Nephron (organoid): ENCODE data around the gene ABLIM1.

ENCODE experiments used
- H3K27ac Mint-ChIP-seq, 3 experiments: 2 replicates each; pipeline ENCODE4 v1.8.0; 2020; ENCODE audit warnings: mixed read lengths in 3 of 3, mild to moderate bottlenecking in 2 of 3, moderate library complexity in 1 of 3
- H3K27me3 Mint-ChIP-seq: 2 replicates; pipeline ENCODE4 v1.8.0; 2021; ENCODE audit warnings: low read depth, mild to moderate bottlenecking, moderate library complexity, mixed read lengths
- H3K36me3 Mint-ChIP-seq: 2 replicates; pipeline ENCODE4 v1.8.0; 2020; ENCODE audit warnings: low read depth, mixed read lengths
- H3K4me1 Mint-ChIP-seq: 2 replicates; pipeline ENCODE4 v1.8.0; 2020; ENCODE audit warnings: mixed read lengths
- H3K4me3 Mint-ChIP-seq, 3 experiments: 2 replicates each; pipeline ENCODE4 v1.8.0; 2020; ENCODE audit warnings: mild to moderate bottlenecking in 3 of 3, mixed read lengths in 3 of 3, moderate library complexity in 2 of 3
- H3K9me3 Mint-ChIP-seq: 2 replicates; pipeline ENCODE4 v1.8.0; 2020; ENCODE audit warnings: mixed read lengths
- CTCF ChIP-seq, 3 experiments: fragments of 200-600 bp; sonication (generic); IDR thresholded peaks; one replicate each; pipeline ENCODE4 v1.5.0; 2021; ENCODE audit warnings: antibody characterized with exemption in 3 of 3; ENCODE audit not compliant: unreplicated experiment in 3 of 3

Gene ABLIM1

GRCh38 chr10:114516356-114516755 is 141.7 kb downstream of the ABLIM1 start:
- no peak for TF ChIP-seq CTCF (IDR thresholded peaks at IDR 0.05; ENCODE audit: unreplicated experiment in 3 of 3)
- H3K36me3 Mint-ChIP-seq, result no peaks in the 10 kb centered on the region
- no peaks in the 10 kb centered on the region for H3K9me3 Mint-ChIP-seq
- H3K27me3 Mint-ChIP-seq, result no peaks in the 10 kb centered on the region
- peak overlapping the region; percentile 40 to 91 (median 42) for H3K27ac Mint-ChIP-seq
- no peak overlapping the region for H3K4me3 Mint-ChIP-seq
- peaks cover 51% of the 10 kb centered on the region for H3K4me1 Mint-ChIP-seq

- Mint-ChIP-seq H3K27ac (peak overlapping the region; percentile 11 to 91 (median 76)), H3K9me3 (no peaks in the 10 kb centered on the region), H3K27me3 (no peaks in the 10 kb centered on the region), H3K4me1 (peaks cover 48% of the 10 kb centered on the region), H3K4me3 (no peak overlapping the region), H3K36me3 (no peaks in the 10 kb centered on the region)
- TF ChIP-seq CTCF (IDR thresholded peaks at IDR 0.05; ENCODE audit: unreplicated experiment in 3 of 3), result no peak
Measured at GRCh38 chr10:114515298-114515914, 142.7 kb downstream of the ABLIM1 start.

GRCh38 chr10:114513381-114513792 is 144.7 kb downstream of the ABLIM1 start:
- peak overlapping the region; percentile 3 to 88 (median 18) for H3K27ac Mint-ChIP-seq
- H3K4me1 Mint-ChIP-seq, result peaks cover 34% of the 10 kb centered on the region
- no peaks in the 10 kb centered on the region for H3K9me3 Mint-ChIP-seq
- no peak overlapping the region for H3K4me3 Mint-ChIP-seq
- no peak for TF ChIP-seq CTCF (IDR thresholded peaks at IDR 0.05; ENCODE audit: unreplicated experiment in 3 of 3)
- no peaks in the 10 kb centered on the region for H3K27me3 Mint-ChIP-seq
- peaks cover 12% of the 10 kb centered on the region for H3K36me3 Mint-ChIP-seq

GRCh38 chr10:114511881-114512280 is 146.2 kb downstream of the ABLIM1 start:
- TF ChIP-seq CTCF (IDR thresholded peaks at IDR 0.05; ENCODE audit: unreplicated experiment in 3 of 3), result no peak
- Mint-ChIP-seq H3K4me1 (peaks cover 25% of the 10 kb centered on the region), H3K9me3 (no peaks in the 10 kb centered on the region), H3K4me3 (no peak overlapping the region), H3K36me3 (peaks cover 12% of the 10 kb centered on the region), H3K27ac (peak overlapping the region; percentile 26 to 84 (median 44)), H3K27me3 (no peaks in the 10 kb centered on the region)

- no peak for TF ChIP-seq CTCF (IDR thresholded peaks at IDR 0.05; ENCODE audit: unreplicated experiment in 3 of 3)
- H3K4me3 Mint-ChIP-seq, result no peak overlapping the region
- no peaks in the 10 kb centered on the region for H3K27me3 Mint-ChIP-seq
- no peaks in the 10 kb centered on the region for H3K9me3 Mint-ChIP-seq
- H3K27ac Mint-ChIP-seq, result no peak overlapping the region
- peaks cover 12% of the 10 kb centered on the region for H3K36me3 Mint-ChIP-seq
- peaks cover 46% of the 10 kb centered on the region for H3K4me1 Mint-ChIP-seq
Measured at GRCh38 chr10:114508376-114508775, 149.7 kb downstream of the ABLIM1 start.

GRCh38 chr10:114507449-114507848 is 150.6 kb downstream of the ABLIM1 start:
- peaks cover 12% of the 10 kb centered on the region for H3K36me3 Mint-ChIP-seq
- peak overlapping the region; percentile 82 to 86 (median 85) for H3K27ac Mint-ChIP-seq
- no peaks in the 10 kb centered on the region for H3K9me3 Mint-ChIP-seq
- no peaks in the 10 kb centered on the region for H3K27me3 Mint-ChIP-seq
- no peak for TF ChIP-seq CTCF (IDR thresholded peaks at IDR 0.05; ENCODE audit: unreplicated experiment in 3 of 3)
- H3K4me1 Mint-ChIP-seq, result peaks cover 45% of the 10 kb centered on the region
- no peak overlapping the region for H3K4me3 Mint-ChIP-seq
